Pons (tissue), 1 donor: ENCODE measurements around the gene OR1L6.
A peak's percentile ranks its signal among the peaks of the same experiment; 100 is the strongest.

Experiments used
- DNase-seq: peaks from one replicate; pipeline ENCODE4 v3.0.0-alpha.2; 2016; ENCODE audit warnings: low spot score

OR1L6 gene, protein sequence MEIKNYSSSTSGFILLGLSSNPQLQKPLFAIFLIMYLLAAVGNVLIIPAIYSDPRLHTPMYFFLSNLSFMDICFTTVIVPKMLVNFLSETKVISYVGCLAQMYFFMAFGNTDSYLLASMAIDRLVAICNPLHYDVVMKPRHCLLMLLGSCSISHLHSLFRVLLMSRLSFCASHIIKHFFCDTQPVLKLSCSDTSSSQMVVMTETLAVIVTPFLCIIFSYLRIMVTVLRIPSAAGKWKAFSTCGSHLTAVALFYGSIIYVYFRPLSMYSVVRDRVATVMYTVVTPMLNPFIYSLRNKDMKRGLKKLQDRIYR

DNA sequence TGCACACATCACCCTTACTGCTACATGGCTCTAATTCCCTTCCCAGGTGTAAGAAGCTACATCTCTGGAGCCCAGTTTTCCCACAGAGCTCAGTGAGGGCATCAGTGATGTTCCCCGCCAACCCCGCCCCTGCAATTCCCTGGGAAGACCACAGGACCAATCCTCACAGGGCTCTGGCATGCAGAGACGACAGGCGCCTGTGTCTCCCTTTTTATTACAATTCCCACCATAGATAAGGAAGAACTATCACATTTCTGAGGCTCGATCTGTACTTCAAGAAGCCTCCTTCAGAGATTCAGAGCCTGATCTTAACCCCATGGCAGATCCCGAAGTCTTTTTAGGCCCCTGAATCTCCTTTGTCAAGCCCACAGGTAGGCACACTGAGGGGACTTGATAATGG lies at the start of gene OR1L6:
Gene OR1L6, plus strand, starts transcription at position 301 of the 400 bp plus-strand sequence. CDS start 7,545 bp downstream, outside the sequence.
- no peak for DNase-seq

DNA sequence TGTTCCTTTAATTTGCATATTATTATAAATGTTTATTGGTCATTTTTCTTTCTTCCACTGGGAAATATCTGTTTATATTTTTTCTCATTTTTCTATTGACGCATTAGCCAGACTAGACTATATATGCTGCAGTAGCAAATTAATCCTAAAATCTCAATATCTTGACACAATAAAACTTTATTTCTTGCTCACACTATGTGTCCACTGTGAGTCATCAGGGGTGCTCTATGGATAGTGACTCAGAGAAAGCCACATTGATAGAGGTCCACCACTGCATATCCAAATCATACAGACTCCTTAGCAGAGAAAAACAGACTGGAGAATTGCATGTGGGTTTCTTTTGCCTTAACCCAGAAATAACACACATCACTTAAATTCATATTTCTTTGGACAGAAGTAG lies 46.4 kb upstream of the OR1L6 start:
- DNase-seq: no peak

DNA sequence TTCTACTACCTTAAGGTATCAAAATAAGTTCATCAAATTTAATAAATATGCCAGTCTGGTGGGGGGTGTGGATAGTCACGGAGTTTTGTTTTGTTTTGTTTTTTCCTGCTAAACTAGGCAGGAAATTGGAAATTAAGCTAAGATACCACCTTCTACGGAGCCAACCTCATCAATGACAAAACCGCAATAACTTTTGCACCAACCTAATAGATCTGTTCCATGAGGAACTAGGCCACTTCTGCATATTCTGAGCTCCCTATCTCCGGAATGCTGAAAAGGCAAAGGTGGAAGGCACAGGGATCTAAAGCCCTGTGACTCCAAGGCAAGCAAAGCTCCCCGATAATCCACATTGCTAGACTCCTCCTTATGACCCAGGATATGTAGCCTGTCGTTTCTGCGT lies 24.1 kb upstream of the OR1L6 start:
- DNase-seq: no peak

DNA sequence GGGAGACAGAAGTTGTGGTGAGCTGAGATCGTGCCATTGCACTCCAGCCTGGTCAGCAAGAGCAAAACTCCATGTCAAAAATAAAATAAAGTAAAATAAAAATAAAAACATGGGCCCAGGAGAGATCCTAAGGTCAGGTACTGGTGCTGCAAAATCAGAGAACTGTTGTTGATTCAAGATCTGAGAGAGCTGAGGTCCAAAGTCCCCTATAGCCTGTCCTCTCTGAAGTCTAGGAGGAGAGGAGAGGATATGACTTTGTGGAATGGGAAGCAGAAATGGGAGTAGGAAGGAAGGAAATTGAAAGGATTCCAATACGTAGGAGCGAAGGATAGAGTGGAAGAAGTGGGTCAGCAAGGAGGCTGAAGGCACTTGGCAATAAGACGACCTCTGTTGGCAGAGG lies 22.9 kb upstream of the OR1L6 start:
- DNase-seq: no peak

DNA sequence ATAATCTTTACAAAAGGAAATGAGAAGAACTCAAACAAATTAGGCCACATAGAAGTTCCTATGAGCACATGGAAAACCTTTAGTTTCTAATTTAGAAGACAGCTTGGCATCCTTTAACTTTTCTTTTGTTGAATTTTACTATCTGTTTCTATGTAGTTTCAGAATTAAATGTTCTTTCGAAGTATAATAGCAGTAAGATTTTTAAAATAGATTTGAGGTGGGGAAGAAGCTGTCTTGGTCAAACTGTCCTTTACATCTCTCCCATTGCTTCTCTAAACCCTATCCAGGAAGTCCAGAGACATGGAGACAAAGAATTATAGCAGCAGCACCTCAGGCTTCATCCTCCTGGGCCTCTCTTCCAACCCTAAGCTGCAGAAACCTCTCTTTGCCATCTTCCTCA lies 18.4 kb upstream of the OR1L6 start, which contains the start of gene OR1L4:
Gene OR1L4, plus strand, starts transcription at position 301 of the 400 bp plus-strand sequence. Its CDS starts 0 bp downstream, at position 301.
- no peak for DNase-seq

DNA sequence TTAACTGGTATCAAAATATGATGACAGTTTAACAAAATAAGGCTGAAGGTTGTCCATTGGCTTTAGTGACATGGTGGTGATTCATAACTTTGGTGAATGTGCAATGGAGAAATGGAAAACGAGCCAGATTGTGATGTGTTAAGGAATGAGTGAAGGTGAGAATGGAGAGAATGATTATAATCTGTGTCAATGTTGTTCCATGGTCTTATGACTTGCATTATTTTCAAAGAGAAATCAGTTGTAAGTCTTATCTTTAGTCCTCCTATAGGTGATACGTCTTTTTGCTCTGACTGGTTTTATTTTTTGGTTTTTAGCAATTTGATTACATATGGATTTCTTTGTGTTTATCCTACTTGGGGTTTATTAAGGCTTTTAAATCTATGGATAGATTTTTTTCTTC lies 12.7 kb downstream of the OR1L6 start:
- DNase-seq: no peak

DNA sequence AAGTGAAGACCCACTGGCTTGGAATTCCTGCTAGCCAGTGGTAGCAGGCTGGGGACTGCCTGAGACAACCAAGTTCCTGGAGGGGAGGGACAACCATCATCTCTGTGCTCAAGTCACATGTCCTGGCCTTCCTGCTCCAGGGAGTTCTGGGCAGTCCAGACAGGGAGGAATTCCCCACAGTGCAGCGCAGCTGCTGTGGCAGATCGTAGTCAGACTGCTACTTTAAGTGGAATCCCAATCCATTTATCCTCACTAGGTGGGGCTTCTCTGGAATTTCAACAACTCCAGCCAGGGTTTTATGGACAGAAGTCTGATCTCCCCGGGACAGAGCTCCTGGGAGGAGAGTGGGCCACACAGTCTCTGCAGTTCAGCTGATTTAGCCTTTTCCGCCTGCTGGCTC lies 25.7 kb downstream of the OR1L6 start:
- DNase-seq: no peak

DNA sequence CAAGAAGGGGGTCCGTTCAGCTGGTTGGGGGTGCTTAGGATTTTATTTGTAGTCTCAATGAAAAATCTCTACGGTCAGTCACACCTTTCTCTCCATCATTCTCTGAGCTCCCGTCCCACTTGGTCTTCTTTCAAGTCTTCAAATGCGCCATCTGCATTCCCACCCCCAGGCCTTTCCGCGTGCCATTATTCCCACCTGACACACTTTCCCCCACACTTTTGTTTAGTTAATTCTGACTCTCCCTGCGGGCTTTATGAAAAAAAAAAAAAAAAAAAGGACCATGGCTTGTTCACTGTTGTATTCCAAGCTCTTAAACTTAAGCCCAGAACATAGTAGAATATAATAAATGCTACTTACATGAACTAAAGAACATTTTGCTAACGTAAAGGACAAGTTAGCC lies 34.9 kb downstream of the OR1L6 start:
- DNase-seq: no peak

DNA sequence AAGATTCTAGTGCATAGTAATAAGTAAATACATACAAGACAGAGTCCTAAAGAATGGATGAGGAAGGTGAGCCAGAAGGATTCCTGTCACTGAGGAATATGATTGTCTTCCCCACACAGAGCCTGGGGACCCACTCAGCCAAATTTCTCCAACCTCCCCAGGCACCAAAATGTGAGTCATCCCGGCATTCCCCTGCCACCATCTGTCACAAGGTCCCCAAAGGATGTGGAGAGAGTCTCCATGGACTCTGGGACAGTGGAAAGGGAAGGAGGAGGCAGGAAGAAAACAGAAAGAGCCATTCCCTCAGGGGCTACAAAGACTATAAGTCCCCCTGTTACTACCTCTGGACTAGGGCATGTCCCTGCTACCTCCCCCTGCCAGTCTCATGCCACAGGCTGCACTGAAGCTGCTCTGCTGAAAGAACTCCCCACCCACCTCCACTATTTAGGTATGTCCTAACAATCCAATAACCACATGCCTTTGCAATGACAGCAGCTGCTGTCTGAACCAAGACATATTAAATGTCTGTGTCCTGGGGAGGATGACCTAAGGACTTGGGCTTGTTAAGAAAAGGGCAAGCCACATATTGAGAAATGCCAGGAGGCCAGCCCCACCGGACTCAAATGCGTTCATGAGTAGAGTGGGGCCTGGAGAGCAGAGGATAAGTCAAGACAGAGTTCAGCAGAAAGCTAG lies 36.0 kb downstream of the OR1L6 start:
- DNase-seq: peak; percentile 1

DNA sequence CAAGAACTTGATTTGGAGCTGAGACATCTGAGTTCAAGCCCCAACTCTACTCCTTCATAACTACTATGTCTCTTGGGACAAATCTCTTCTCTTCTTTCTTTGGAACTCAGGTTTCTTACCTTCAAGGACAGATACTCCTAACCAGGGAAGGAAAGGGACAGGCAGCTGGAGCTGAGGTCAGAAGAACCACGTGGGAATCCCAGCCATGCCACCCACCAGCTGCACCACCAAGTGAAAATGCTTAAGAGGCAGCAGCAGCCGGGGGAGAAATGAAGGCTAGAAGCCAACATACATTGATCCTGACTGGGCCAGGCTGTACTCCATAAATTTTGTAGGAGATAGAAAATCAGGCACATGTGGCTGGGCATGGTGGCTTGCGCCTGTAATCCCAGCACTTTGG lies 37.1 kb downstream of the OR1L6 start:
- no peak for DNase-seq

DNA sequence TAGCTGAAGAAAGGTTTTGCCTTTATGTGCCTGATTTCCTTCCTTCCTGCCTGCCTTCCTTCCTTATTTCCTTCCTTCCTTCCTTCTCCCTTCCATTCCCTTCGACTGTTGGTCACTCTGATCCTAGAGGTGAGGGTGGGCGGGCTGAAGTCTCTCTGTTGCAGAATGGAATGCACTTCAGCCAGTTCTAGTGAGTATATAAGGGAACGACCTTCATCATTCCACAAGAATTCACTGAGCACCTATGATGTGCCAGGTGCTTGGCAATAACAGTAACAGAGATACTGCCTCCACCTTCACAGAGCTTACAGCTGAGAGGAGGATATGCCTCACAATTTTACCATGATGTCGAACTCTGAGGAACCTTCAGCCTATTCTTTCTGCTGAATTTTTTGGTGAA lies 37.9 kb downstream of the OR1L6 start:
- no peak for DNase-seq

DNA sequence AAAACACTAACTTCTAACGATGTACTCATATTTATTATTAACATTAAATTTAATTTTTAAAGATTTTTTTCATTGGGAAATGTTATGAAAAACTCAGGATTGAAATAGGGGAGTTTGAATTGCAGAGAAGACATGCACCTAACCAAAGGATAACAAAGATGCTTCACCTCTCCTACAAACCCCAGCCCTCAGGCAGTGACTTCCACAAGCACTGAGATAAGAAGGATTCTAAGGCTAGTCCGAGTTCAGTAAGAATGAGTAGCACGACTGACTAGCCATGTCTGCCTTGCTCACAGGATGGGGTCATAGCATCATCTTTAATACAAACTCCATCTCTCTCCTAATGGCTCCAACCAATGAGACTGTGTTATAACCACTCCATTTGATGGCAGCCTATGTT lies 39.6 kb downstream of the OR1L6 start:
- DNase-seq: no peak

DNA sequence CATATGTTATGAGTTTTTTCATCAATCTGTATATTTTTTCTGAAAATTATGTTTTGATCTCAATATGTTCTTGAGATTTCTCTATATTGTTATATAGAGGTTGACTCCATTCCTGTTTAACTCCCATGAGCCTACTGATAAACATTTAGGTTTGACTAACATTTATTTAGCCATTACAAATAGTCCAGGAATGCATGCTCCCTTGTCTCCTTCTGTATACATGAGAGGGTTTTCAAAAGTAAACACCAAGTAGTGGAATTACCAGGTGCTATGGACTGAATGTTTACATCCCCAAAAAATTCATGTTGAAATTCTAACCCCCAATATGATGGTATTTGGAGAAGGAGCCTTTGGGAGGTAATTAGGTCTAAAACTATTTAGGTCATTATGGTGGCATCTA lies 43.2 kb downstream of the OR1L6 start:
- DNase-seq: no peak

DNA sequence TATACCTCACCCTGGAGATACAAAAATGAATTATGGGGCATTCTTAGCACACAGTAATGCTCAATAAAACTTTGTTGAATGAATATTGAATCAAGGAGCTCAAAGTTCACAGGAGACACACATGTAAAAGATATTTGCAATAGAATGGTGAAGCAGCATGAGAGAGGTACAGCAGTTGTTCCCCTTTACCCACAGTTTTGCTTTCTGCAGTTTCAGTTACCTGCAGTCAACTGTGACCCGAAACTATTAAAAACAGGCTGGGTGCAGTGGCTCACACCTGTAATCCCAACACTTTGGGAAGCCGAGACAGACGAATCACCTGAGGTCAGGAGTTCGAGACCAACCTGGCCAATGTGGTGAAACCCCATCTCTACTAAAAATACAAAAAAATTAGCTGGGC lies 44.2 kb downstream of the OR1L6 start:
- no peak for DNase-seq

DNA sequence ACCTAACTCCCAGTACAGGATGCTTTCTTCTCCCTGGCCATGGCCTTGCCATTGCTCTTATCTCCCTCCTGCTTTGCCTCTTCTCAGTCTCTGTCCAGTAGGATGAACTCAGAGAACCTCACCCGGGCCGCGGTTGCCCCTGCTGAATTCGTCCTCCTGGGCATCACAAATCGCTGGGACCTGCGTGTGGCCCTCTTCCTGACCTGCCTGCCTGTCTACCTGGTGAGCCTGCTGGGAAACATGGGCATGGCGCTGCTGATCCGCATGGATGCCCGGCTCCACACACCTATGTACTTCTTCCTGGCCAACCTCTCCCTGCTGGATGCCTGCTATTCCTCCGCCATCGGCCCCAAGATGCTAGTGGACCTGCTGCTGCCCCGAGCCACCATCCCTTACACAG lies 46.7 kb downstream of the OR1L6 start, which contains the start of gene OR5C1:
Gene OR5C1, plus strand, starts transcription at position 103 of the 400 bp plus-strand sequence. Its CDS starts 0 bp downstream, at position 103.
- no peak for DNase-seq

DNA sequence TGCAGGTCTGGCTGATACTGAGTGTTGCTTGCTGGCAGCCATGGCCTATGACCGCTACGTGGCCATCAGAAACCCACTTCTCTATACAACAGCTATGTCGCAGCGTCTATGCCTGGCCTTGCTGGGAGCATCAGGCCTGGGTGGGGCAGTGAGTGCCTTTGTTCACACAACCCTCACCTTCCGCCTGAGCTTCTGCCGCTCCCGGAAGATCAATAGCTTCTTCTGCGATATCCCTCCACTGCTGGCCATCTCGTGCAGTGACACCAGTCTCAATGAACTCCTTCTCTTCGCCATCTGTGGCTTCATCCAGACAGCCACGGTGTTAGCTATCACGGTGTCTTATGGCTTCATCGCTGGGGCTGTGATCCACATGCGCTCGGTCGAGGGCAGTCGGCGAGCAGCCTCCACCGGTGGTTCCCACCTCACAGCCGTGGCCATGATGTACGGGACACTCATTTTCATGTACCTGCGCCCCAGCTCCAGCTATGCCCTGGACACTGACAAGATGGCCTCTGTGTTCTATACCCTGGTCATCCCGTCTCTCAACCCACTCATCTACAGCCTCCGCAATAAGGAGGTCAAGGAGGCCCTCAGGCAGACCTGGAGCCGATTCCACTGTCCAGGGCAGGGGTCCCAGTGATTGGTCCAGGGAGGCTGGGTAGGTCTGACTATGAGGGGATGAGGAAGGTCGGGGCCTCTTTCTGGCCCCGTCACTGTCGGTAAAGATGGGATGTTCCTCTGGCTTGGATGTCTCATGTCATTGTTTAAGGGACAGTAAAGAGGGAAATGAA lies 47.3 kb downstream of the OR1L6 start:
- DNase-seq: no peak

DNA sequence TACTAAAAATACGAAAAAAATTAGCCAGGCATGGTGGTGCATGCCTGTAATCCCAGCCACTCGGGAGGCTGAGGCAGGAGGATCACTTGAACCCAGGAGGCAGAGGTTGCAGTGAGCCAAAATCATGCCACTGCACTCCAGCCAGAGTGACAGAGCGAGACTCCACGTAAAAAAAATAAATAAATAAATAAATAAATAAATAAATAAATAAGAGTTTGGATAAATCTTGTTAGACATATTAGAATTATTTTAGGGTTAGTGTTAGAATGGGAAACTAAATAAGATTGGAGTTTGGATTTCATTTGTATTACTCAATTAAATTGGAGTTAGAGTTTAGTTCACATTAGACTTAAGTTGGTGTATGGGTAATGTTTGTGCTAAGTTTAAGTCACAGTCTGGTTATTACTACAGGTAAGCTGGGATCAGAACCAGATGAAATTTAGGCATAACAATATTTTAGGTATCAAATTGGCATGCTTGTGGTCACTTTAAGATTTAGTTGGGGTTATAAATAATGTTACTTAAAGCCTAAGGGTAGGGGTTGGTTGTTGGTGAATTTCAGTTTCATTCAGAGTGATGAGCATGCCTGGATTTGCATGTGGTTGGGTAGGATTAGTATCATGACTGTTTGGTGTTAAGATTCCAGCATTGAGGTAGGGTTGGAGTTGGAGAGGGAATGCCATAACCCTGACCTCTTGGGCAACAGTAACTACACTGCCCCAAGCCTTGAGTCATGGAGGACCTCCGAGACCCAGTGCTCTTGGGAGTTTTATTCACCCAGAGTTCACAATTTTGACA lies 50.0 kb downstream of the OR1L6 start:
- no peak for DNase-seq

DNA sequence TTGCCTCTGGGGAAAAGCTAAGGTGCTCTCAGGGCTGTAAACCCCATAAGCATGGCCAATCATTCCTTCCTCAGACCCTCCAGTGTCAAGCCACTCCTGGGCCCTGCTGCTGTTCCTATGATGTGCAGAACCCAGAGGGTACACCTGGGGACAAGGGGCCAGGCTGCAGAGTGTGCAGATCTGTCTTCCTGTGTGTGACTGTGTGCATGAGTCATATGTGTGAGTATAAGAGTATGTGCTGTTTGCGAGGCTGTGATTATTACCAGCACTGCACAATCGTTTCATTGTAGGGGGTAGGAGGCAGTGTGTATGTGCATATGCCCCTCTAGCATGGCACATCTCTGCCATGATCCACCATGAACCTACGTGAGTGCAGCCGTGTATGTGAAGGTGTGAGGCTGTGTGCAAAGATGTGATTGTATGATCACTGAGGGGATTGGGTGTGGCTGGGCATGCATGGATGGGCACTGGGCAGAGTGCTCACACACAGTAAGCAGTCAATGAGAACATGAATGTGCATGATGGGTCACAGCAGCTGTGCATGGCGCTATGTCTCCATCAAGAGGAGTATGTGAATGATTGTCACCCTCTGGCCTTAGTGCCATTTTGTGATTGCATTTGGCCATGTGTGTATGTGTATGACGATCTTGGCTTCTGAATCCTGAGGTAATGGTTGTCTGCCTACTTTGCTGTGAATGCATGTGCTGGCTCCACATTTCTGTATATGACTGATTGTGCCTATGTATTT lies 55.4 kb downstream of the OR1L6 start:
- no peak for DNase-seq
